ENCODE results near the gene CCDC142. TPM values are rescaled to one million over a fixed set of nuclear protein-coding genes. Genes with fewer than 3 reads are reported as not detected.

Gene CCDC142
- total RNA-seq, 1 experiment from 2014 or later, result 14.0 TPM

DNA sequence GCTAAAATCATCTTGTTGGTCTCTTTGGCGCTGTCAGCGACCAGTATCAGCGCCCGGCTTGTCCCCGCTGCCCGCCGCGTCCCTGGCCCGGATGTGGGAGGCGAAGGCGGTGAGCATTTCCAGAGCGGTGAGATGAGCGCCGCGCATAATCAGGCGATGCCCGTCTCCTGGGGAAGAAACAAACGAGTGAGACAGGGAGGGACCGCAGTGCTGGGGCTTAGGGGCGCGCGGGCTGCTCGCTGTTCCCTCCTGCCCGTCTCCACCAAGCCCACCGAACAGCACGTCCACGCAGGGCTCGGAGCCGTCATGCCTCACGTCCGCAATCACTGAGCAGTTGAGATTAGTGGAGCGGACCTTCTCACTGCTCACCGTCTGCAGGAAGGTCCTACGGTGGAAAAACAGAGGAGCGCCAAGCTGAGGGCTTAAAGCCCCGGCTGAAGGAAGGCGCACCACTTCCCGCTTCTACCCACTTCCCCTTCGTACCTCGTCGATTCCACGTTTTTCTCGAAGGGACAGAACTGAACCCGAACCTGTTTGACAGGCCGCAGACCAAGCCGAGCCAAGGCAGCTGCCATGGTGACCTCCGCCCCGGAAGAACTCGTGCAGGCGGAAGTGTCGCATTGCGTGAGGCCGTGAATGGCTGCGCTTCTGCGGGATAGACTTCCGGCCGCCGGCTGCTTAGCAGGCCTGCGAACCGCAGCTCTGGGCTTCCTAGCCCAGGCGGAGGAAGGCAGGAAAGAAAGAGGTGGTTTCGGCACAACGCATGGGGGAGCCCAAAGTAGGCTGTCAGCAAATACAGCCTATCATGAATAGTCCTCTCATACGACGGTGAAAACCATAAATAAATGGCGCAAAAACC lies 10.5 kb downstream of the CCDC142 start, which contains the start of gene MRPL53 (continued):
- TF ChIP-seq ETV6 (CRISPR knock-in tag; IDR thresholded peaks at IDR 0.05), result peak; percentile 47; the same call in 1 of the 2 replicates
- TF ChIP-seq TCF7 (CRISPR knock-in tag; IDR thresholded peaks at IDR 0.05; ENCODE audit: low read depth), result no peak
- TF ChIP-seq JAZF1 (CRISPR knock-in tag; IDR thresholded peaks at IDR 0.05), result no peak
- TF ChIP-seq ZNF121 (CRISPR knock-in tag; IDR thresholded peaks at IDR 0.05), result no peak
- TF ChIP-seq, protein P1, sequence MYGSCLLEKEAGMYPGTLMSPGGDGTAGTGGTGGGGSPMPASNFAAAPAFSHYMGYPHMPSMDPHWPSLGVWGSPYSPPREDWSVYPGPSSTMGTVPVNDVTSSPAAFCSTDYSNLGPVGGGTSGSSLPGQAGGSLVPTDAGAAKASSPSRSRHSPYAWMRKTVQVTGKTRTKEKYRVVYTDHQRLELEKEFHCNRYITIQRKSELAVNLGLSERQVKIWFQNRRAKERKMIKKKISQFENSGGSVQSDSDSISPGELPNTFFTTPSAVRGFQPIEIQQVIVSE (CRISPR knock-in tag; IDR thresholded peaks at IDR 0.05; ENCODE audit: borderline replicate concordance), result no peak
- TF ChIP-seq, protein P2, sequence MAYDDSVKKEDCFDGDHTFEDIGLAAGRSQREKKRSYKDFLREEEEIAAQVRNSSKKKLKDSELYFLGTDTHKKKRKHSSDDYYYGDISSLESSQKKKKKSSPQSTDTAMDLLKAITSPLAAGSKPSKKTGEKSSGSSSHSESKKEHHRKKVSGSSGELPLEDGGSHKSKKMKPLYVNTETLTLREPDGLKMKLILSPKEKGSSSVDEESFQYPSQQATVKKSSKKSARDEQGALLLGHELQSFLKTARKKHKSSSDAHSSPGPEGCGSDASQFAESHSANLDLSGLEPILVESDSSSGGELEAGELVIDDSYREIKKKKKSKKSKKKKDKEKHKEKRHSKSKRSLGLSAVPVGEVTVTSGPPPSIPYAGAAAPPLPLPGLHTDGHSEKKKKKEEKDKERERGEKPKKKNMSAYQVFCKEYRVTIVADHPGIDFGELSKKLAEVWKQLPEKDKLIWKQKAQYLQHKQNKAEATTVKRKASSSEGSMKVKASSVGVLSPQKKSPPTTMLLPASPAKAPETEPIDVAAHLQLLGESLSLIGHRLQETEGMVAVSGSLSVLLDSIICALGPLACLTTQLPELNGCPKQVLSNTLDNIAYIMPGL (CRISPR knock-in tag; IDR thresholded peaks at IDR 0.05), result peak; percentile 50; the same call in 1 of the 2 replicates
- TF ChIP-seq, protein P3, sequence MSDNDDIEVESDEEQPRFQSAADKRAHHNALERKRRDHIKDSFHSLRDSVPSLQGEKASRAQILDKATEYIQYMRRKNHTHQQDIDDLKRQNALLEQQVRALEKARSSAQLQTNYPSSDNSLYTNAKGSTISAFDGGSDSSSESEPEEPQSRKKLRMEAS (CRISPR knock-in tag; IDR thresholded peaks at IDR 0.05), result peak; percentile 46; the same call in 1 of the 2 replicates
- TF ChIP-seq, protein P4, sequence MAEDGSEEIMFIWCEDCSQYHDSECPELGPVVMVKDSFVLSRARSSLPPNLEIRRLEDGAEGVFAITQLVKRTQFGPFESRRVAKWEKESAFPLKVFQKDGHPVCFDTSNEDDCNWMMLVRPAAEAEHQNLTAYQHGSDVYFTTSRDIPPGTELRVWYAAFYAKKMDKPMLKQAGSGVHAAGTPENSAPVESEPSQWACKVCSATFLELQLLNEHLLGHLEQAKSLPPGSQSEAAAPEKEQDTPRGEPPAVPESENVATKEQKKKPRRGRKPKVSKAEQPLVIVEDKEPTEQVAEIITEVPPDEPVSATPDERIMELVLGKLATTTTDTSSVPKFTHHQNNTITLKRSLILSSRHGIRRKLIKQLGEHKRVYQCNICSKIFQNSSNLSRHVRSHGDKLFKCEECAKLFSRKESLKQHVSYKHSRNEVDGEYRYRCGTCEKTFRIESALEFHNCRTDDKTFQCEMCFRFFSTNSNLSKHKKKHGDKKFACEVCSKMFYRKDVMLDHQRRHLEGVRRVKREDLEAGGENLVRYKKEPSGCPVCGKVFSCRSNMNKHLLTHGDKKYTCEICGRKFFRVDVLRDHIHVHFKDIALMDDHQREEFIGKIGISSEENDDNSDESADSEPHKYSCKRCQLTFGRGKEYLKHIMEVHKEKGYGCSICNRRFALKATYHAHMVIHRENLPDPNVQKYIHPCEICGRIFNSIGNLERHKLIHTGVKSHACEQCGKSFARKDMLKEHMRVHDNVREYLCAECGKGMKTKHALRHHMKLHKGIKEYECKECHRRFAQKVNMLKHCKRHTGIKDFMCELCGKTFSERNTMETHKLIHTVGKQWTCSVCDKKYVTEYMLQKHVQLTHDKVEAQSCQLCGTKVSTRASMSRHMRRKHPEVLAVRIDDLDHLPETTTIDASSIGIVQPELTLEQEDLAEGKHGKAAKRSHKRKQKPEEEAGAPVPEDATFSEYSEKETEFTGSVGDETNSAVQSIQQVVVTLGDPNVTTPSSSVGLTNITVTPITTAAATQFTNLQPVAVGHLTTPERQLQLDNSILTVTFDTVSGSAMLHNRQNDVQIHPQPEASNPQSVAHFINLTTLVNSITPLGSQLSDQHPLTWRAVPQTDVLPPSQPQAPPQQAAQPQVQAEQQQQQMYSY (CRISPR knock-in tag; IDR thresholded peaks at IDR 0.05), result no peak
- peak; percentile 77 for TF ChIP-seq TEAD1 (CRISPR knock-in tag; IDR thresholded peaks at IDR 0.05)
- peak; percentile 41; the same call in 1 of the 2 replicates for TF ChIP-seq NFYB (CRISPR knock-in tag; conservative IDR thresholded peaks at IDR 0.05; ENCODE audit: low read depth)
- TF ChIP-seq, protein P5, sequence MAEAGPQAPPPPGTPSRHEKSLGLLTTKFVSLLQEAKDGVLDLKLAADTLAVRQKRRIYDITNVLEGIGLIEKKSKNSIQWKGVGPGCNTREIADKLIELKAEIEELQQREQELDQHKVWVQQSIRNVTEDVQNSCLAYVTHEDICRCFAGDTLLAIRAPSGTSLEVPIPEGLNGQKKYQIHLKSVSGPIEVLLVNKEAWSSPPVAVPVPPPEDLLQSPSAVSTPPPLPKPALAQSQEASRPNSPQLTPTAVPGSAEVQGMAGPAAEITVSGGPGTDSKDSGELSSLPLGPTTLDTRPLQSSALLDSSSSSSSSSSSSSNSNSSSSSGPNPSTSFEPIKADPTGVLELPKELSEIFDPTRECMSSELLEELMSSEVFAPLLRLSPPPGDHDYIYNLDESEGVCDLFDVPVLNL (CRISPR knock-in tag; IDR thresholded peaks at IDR 0.05; ENCODE audit: borderline replicate concordance, low read depth), result no peak
- TF ChIP-seq ELF4 (CRISPR knock-in tag; IDR thresholded peaks at IDR 0.05; ENCODE audit: low read depth), result no peak
- peak; percentile 63; the same call in 1 of the 2 replicates for TF ChIP-seq NFATC4 (CRISPR knock-in tag; IDR thresholded peaks at IDR 0.05)
- TF ChIP-seq HMGA2 (CRISPR knock-in tag; IDR thresholded peaks at IDR 0.05), result no peak
- TF ChIP-seq, protein P6, sequence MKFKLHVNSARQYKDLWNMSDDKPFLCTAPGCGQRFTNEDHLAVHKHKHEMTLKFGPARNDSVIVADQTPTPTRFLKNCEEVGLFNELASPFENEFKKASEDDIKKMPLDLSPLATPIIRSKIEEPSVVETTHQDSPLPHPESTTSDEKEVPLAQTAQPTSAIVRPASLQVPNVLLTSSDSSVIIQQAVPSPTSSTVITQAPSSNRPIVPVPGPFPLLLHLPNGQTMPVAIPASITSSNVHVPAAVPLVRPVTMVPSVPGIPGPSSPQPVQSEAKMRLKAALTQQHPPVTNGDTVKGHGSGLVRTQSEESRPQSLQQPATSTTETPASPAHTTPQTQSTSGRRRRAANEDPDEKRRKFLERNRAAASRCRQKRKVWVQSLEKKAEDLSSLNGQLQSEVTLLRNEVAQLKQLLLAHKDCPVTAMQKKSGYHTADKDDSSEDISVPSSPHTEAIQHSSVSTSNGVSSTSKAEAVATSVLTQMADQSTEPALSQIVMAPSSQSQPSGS (CRISPR knock-in tag; IDR thresholded peaks at IDR 0.05; ENCODE audit: borderline replicate concordance, low read depth), result no peak
- TF ChIP-seq FOXJ3 (CRISPR knock-in tag; IDR thresholded peaks at IDR 0.05; ENCODE audit: borderline replicate concordance), result no peak
- peak; percentile 84; the same call in 1 of the 2 replicates for TF ChIP-seq FOXK1 (CRISPR knock-in tag; IDR thresholded peaks at IDR 0.05)
- TF ChIP-seq, protein P7, sequence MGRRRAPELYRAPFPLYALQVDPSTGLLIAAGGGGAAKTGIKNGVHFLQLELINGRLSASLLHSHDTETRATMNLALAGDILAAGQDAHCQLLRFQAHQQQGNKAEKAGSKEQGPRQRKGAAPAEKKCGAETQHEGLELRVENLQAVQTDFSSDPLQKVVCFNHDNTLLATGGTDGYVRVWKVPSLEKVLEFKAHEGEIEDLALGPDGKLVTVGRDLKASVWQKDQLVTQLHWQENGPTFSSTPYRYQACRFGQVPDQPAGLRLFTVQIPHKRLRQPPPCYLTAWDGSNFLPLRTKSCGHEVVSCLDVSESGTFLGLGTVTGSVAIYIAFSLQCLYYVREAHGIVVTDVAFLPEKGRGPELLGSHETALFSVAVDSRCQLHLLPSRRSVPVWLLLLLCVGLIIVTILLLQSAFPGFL (CRISPR knock-in tag; IDR thresholded peaks at IDR 0.05; ENCODE audit: borderline replicate concordance), result peak; percentile 90; the same call in 1 of the 2 replicates
- TF ChIP-seq, protein P8, sequence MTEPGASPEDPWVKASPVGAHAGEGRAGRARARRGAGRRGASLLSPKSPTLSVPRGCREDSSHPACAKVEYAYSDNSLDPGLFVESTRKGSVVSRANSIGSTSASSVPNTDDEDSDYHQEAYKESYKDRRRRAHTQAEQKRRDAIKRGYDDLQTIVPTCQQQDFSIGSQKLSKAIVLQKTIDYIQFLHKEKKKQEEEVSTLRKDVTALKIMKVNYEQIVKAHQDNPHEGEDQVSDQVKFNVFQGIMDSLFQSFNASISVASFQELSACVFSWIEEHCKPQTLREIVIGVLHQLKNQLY (CRISPR knock-in tag; IDR thresholded peaks at IDR 0.05), result peak; percentile 85; the same call in 1 of the 2 replicates
- no peak for TF ChIP-seq JUN (CRISPR knock-in tag; IDR thresholded peaks at IDR 0.05)
- no peak for TF ChIP-seq ZNF396 (CRISPR knock-in tag; IDR thresholded peaks at IDR 0.05; ENCODE audit: borderline replicate concordance)
- TF ChIP-seq, protein P9, sequence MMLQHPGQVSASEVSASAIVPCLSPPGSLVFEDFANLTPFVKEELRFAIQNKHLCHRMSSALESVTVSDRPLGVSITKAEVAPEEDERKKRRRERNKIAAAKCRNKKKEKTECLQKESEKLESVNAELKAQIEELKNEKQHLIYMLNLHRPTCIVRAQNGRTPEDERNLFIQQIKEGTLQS (CRISPR knock-in tag; conservative IDR thresholded peaks at IDR 0.05), result no peak
- TF ChIP-seq CREB1 (CRISPR knock-in tag; IDR thresholded peaks at IDR 0.05), result peak; percentile 80
- TF ChIP-seq, protein P10, sequence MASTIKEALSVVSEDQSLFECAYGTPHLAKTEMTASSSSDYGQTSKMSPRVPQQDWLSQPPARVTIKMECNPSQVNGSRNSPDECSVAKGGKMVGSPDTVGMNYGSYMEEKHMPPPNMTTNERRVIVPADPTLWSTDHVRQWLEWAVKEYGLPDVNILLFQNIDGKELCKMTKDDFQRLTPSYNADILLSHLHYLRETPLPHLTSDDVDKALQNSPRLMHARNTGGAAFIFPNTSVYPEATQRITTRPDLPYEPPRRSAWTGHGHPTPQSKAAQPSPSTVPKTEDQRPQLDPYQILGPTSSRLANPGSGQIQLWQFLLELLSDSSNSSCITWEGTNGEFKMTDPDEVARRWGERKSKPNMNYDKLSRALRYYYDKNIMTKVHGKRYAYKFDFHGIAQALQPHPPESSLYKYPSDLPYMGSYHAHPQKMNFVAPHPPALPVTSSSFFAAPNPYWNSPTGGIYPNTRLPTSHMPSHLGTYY (CRISPR knock-in tag; IDR thresholded peaks at IDR 0.05), result 0 out of 2 replicates have a peak, but pooled peaks have one; percentile 15
- TF ChIP-seq GTF2I (CRISPR knock-in tag; conservative IDR thresholded peaks at IDR 0.05), result no peak
